KG1 (cell line): ENCODE data around the gene ENDOD1.

Experiments used
- DNase-seq: peaks from one replicate; lab custom pipeline; 2025; lab: John Stamatoyannopoulos, UW

Gene ENDOD1

DNA sequence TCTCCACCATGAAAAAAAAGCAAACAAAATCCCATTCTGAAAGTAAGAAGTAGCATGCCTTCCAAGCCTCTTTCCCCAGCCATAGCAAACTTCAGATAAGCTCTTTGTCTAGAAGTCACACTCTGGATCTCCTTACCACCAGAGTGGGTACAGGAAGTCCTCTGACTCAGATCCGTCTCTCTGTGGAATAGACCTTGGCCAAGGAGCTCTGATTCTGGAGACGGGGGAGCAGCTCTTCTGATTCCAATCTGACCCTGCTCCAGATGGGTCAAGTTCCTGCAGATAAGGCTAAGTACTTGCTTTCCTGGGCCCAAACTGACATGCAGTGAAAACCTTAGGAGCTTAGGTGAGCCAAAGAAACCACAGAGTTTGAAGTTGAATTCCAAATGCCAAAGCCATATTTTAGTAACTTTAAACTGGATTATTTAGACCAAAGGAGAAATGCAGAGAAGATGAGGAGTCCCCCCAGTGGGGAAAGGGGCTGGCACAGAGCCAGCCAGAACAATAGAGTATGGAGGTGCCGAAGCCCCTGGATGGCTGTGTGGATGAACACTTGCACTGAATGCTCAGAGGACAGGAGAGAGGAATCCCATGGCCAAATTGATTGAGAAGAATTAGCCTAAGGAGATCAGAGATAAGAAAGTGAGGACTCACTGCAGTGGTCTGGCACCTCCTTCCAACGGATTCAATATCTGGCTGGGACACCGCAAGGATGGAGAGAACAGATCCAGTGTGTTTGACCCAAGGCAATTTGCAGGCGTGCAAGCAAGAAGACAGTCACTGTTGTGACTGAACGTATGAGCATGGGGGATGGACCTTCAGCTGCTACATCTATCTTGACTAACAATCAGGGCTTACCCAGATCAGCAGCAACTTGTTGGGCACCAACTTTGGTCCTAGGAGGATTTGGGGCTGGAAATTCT, 54.9 kb downstream of the ENDOD1 start:
- no peak for DNase-seq

GRCh38 chr11:95145430-95146060, 55.9 kb downstream of the ENDOD1 start:
- no peak for DNase-seq

GRCh38 chr11:95147364-95147905, 57.8 kb downstream of the ENDOD1 start:
- DNase-seq = peak; percentile 30

DNA sequence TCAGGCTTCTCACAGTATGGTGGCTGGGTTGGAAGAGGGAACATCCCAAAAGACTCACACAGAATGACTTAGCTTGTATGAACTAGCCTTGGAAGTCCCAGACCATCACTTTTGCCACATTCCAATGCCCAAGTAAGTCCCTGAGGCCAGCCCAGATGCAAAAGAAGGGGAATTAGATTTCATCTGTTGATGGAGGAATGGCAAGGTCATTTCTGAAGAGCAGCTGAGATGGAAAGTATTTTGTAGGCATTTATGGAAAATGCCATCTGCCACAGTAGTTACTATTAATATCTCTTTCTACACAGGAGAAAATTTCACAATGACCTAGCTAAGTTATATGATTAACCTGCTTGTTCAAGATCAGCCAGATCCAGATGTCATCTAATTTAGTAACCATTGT, 58.8 kb downstream of the ENDOD1 start:
- no peak for DNase-seq

DNA sequence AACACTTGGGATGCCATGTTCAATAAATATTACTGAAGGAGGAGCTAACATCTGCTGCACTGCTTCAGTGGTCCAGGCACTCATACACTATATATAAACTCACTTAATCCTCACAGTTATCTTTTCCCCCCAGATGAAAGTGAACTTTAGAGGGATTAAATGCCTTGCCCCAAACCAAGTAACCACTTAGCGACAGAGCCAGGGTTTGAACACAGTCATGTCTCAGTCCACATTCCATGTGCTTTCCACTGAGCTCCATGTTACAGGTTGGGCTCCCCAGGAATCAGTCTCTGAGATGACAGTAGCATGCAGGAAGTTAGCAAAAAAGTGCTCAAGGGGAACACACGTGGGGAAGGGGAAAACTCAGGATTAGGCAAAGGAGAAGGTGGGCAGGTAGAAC, 59.3 kb downstream of the ENDOD1 start:
- DNase-seq = no peak

DNA sequence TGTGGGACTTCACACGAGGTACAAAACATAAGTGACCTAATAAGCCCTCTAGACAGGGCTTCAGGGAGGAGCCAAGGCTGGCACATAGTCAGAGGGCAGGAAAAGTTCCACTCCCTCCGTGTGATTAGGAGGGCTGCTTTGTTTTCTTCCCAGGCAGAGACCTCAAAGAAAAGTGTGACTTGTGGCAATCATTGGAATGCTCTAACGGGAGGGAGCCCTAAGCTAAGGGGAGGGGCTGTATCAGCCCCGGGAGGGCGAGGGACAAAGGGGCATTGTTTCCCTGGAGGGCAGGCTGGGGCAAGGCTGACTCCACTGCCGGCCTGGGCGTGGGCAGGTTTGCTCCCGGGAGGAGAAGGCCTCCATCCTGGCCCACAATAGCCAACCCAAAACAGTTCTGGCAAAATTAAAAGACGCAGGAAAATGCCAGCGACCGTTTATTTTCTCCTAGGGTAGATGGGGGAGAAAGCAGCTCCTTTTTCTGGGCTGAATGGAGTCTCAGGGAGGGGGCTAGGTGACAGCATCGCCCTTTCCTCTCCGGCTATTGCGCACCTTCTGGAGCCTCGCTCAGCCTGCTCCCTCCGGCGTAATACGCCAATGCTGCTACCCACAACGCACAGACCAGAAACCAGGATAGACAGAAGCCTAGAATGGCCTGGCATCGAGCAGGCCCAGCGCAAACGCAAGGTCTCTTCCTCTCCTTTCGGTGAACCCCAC, 60.2 kb downstream of the ENDOD1 start:
- no peak for DNase-seq

DNA sequence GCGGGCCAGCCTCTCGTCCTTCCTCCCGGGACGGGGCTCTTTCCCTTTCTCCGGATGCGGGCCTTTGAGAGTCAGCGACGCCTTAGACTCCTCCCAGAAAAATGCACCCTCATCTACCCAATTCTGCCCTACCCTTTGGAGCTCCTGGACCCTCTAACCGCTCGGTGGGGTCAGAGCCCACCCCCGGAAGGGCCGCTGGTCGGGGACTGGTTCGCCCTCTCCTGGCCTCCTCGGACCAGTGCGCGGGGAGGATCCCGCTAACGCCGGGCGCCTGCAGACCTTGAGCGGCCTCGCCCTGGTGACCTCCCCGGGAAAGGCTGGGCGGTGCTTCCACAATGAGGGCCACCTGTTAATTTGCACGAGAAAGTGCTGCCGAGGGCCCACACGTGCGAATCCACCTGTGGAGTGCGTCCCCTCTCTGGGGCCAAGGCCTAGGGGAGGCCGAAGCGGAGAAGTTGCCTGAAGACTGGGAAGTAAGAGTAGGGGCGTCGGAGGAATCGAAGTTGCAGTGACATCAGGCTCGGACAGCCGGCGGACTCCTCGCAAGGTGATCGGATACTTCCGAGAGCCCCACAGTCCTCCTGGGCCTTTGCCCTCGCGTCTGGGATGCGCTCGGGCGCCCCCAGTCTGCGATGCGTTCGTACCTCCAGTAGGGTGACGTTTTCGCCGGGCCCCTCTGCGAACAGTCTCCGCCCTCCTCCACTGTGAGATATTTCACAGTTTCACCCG, 61.5 kb downstream of the ENDOD1 start:
- peak; percentile 63 for DNase-seq

- DNase-seq = peak; percentile 44
These were observed 63.5 kb downstream of the ENDOD1 start for GRCh38 chr11:95152876-95153856.

DNA sequence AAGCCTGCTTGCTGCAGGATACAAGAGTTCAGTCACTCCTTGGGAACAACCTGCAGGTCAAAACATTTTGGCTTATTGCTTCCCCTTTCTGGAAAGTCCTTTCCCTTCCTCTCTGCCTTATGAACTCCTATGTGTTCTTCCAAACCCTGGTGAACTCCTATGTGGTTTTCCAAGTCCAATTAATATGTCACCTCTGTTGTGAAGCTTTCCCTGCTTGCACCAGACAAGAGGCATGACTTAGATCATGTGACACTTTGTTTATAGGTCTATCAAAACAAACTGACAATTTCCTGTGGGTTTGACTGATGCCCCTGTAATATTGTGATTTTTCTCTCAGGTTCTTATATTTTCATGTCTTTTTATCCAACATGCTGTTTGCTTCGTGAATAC, 64.2 kb downstream of the ENDOD1 start:
- no peak for DNase-seq

DNA sequence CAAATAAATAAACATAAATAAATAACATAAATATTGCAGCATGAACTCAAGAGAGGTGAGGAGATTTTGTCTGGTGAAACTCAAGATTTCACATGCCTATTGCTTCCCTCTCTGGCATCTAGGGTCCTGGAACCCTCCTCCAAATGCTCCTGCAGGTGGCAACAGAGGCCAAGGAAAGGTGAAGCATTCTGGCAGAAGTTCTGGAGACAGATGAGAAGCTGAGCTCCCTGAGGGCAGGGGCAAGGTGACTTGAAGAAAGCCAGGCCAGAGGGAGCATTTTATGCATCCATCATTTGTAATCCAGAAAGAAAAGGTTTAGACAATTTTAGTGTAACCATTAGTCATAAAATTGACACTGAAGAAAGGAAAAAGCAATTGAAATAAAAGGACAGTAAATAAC, 64.9 kb downstream of the ENDOD1 start:
- peak; percentile 14 for DNase-seq

DNA sequence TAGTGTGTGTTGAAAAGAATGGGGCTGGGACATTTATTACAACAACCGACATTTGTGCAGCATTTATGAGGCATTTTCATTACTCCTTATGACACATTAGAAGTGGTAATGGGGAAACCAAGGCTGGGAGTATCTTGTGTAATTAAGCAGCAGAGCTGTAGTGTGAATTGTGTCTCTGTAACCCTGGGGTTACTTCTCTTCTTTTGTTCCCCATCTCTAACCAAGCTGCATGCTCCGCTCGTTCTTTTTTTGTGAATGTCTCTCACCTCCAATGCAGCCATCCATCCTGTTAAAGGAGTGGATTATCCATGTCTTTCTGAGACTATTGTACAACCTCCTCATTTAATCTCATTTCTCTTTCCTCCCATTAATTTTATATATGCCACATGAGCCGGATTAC, 65.7 kb downstream of the ENDOD1 start:
- no peak for DNase-seq

DNA sequence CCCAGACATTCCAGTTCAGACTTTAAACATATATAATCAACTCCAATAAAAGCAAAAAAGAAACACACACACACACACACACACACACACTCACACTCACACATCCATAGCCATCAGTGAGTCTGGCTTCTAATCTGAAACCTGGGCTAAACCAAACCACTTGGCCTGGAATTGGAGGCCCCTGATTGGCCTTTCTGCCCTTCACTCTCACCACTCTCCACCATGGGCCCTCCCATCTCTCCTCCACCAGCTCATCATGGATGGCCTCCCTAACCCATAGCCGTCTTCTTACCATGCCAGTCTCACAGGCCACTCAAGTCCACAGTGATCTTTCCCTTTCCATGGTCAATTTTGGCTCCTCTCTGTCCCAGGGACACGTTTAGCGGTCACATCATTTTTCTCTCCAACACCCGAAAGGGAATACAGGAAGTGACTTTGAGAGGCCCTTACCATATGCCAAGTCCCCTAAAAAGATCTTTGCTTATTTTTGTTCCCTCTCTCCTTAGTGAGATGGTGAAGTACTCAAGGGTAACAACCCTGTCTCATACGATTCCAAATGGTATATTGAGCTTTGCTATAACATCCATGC, 66.6 kb downstream of the ENDOD1 start:
- DNase-seq = no peak

GRCh38 chr11:95156916-95157541, 67.4 kb downstream of the ENDOD1 start:
- no peak for DNase-seq

- DNase-seq = no peak
These were observed 68.2 kb downstream of the ENDOD1 start for GRCh38 chr11:95157824-95158223.

DNA sequence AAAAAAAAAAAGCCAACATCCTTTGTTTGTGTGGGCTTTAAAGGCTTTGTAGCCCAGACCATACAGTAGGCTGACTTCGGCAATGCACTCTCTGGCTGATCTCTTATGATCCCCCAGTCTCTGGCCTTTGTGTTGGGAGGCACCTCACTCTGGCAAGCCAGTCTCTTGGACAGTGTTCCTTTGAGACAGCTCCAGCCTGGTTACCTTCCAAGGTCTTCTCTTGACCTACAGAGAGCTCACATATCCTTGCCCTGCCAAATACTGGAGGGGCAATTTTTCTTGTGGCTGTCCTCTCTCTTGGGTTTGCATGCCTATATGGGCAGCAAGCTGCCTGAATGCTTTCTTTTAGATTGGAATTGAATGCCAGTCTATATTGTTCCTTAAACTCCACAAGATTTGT, 71.6 kb downstream of the ENDOD1 start:
- DNase-seq = no peak

DNA sequence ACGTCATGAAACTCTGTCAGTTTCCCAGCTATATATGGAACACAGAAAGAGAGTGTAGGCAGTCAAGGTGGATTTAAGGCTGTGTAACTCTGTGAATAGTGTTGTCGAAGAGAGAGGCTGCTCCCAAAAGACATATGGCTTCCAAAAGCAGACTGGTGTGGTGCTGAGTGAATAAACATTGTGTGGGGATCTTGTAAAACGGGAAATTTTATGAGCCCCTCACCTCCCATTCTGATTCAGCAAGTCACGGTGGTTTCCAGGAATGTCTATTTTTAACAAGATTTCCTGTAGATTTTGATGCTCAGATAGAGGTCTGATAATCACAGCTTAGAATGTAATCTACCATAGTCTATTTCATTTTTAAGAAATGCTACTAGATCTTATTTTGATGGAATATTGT, 73.5 kb downstream of the ENDOD1 start:
- DNase-seq = no peak

DNA sequence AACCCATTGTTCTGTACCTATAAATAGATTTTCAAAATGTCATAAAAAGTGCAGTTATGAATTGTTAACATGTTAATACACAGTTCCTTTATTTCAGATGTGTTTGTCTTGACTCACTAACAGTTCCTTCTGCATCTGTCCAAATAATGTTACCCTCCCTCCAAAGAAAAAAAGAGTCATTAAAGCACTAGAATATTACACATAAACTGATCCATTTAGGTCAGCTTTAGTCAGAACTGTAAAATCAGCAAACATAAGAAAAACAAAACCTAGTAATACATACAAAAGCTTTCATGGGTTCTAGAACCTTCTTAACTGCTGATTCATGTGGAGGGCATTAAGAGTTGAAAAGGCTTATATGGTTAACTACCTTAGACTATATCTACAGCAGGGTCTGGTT, 76.0 kb downstream of the ENDOD1 start:
- DNase-seq = no peak

DNA sequence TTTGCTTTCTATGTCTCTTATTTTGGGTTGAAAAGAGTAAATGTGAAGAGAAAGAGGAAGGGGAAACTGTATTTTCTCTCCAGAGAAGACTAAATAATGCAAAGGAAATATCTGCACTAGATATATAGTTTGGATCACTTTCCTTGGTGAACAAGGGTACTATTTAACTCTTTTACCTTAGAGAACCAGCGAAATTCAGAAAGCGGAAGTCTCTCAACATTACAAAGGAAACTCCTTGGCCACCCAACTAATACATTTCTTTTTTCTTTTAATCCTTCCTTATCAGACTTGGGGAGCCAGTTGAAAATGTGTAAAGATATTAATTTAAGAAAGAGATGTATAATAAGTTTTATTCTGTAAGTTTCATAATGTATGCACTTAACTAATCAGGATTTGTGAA, 77.1 kb downstream of the ENDOD1 start:
- DNase-seq = no peak

GRCh38 chr11:95170294-95170693, 80.6 kb downstream of the ENDOD1 start:
- no peak for DNase-seq
